ENCODE data around the gene LIN7B.

LIN7B gene

DNA sequence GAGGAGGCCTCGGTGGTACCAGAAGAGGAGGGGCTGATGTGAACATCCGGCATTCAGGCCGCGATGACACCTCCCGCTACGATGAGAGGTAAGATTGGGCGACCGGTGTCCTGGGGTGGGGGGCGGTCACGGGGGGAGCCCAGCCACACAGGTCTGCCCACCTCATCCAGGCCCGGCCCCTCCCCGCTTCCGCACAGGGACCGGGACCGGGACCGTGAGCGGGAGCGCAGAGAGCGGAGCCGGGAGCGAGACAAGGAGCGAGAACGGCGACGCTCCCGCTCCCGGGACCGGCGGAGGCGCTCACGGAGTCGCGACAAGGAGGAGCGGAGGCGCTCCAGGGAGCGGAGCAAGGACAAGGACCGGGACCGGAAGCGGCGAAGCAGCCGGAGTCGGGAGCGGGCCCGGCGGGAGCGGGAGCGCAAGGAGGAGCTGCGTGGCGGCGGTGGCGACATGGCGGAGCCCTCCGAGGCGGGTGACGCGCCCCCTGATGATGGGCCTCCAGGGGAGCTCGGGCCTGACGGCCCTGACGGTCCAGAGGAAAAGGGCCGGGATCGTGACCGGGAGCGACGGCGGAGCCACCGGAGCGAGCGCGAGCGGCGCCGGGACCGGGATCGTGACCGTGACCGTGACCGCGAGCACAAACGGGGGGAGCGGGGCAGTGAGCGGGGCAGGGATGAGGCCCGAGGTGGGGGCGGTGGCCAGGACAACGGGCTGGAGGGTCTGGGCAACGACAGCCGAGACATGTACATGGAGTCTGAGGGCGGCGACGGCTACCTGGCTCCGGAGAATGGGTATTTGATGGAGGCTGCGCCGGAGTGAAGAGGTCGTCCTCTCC lies 6.3 kb upstream of the LIN7B start:
- Histone ChIP-seq H3K9me3 (no peaks in the 10 kb centered on the region), H3K27ac (no peak overlapping the region), H3K36me3 (peaks cover 42 to 67% (median 57%) of the 10 kb centered on the region in 3 donors), H3K27me3 (no peaks in the 10 kb centered on the region), H3K4me1 (peaks cover 0 to 20% (median 10%) of the 10 kb centered on the region in 4 donors), H3K4me3 (no peak overlapping the region)
- no peak for DNase-seq
- intact Hi-C loops (cut with DNase I; ENCODE audit: low total_unique reads): loop anchor here (5.0 kb wide), 1 partner anchor 34 kb away; no protein-coding TSS in a partner anchor
- TF ChIP-seq, protein P1, sequence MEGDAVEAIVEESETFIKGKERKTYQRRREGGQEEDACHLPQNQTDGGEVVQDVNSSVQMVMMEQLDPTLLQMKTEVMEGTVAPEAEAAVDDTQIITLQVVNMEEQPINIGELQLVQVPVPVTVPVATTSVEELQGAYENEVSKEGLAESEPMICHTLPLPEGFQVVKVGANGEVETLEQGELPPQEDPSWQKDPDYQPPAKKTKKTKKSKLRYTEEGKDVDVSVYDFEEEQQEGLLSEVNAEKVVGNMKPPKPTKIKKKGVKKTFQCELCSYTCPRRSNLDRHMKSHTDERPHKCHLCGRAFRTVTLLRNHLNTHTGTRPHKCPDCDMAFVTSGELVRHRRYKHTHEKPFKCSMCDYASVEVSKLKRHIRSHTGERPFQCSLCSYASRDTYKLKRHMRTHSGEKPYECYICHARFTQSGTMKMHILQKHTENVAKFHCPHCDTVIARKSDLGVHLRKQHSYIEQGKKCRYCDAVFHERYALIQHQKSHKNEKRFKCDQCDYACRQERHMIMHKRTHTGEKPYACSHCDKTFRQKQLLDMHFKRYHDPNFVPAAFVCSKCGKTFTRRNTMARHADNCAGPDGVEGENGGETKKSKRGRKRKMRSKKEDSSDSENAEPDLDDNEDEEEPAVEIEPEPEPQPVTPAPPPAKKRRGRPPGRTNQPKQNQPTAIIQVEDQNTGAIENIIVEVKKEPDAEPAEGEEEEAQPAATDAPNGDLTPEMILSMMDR (IDR thresholded peaks at IDR 0.05): no peak

GRCh38 chr19:49109051-49109450 lies 5.1 kb upstream of the LIN7B start:
- Histone ChIP-seq H3K36me3 (peaks cover 33 to 55% (median 45%) of the 10 kb centered on the region in 3 donors), H3K27ac (no peak overlapping the region)
- intact Hi-C loops (cut with DNase I; ENCODE audit: low total_unique reads): loop anchor here (5.0 kb wide), 1 partner anchor 33 kb away; no protein-coding TSS in a partner anchor

DNA sequence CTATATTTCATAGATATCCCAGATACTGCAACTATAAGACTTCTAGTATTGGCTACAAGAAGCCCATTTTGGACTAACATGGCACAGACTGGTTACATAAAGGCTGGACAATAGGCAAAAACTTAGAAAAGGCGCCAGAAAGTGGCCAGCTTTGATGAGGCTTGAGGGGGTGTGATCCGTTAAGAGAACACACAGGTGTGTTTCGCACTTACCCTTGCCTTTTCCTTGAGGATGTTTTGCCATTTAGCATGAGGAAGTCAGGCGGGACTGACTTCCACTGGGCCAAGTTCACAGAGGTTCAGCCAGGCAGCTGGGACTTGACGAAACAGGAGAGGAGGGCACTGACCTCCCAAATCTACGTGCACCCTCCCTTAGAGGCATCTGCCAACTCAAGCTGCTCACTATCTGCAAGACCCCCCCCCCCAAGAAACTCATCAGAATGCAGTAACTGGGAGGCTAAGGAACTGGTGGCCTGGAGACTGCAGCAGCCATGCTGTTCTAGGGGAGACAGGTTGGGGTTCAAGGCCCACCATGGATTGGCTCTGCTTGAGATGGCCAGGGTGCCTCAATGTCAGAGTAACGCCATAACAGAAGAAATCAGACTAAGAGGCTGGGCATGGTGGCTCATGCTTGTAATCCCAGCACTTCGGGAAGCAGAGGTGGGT lies 4.5 kb upstream of the LIN7B start:
- intact Hi-C loops (cut with DNase I; ENCODE audit: low total_unique reads): loop anchor here (5.0 kb wide), 1 partner anchor 33 kb away; no protein-coding TSS in a partner anchor
- TF ChIP-seq, protein P1 (IDR thresholded peaks at IDR 0.05): no peak
- DNase-seq: no peak
- Histone ChIP-seq H3K9me3 (no peaks in the 10 kb centered on the region), H3K36me3 (peaks cover 27 to 48% (median 38%) of the 10 kb centered on the region in 3 donors), H3K4me3 (no peak overlapping the region), H3K4me1 (peaks cover 0 to 26% (median 15%) of the 10 kb centered on the region in 4 donors), H3K27me3 (no peaks in the 10 kb centered on the region), H3K27ac (peak overlapping the region in 1 of 2 donors; percentile 65)

More at GRCh38 chr19:49109051-49109450, 5.1 kb upstream of the LIN7B start:
- H3K27me3 ChIP-seq: no peaks in the 10 kb centered on the region
- no peak overlapping the region for H3K4me3 ChIP-seq
- no peak for DNase-seq
- H3K4me1 ChIP-seq: peaks cover 0 to 26% (median 14%) of the 10 kb centered on the region in 4 donors
- TF ChIP-seq, protein P1 (IDR thresholded peaks at IDR 0.05): no peak
- H3K9me3 ChIP-seq: no peaks in the 10 kb centered on the region

DNA sequence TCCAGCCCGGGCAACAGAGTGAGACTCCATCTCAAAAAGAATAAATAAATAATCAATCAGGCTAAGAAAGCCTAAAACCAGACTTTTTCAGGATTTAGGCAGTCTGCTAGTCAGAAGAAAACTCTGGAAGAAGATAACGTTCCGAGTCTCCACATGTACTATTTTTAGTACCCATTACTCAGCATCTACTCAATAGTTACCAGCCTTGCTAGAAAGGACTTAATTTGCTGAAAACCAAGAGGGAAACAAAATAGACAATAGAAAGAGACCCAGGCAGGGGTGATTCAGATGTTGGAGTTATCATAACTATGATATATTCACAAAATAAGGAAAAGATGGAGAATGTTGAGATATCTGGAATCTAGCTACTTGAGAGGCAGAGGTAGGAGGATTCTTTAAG lies 3.6 kb upstream of the LIN7B start:
- no peak overlapping the region for H3K4me3 ChIP-seq
- peak overlapping the region in 1 of 2 donors; percentile 65 for H3K27ac ChIP-seq
- H3K27me3 ChIP-seq: no peaks in the 10 kb centered on the region
- peaks cover 18 to 40% (median 30%) of the 10 kb centered on the region in 3 donors for H3K36me3 ChIP-seq
- TF ChIP-seq, protein P1 (IDR thresholded peaks at IDR 0.05): no peak
- no peaks in the 10 kb centered on the region for H3K9me3 ChIP-seq
- H3K4me1 ChIP-seq: peaks cover 0 to 31% (median 19%) of the 10 kb centered on the region in 4 donors
- intact Hi-C loops (cut with DNase I; ENCODE audit: low total_unique reads): no loop called here
- DNase-seq: no peak

- intact Hi-C loops (cut with DNase I; ENCODE audit: low total_unique reads): no loop called here
- H3K27me3 ChIP-seq: no peaks in the 10 kb centered on the region
- no peak overlapping the region for H3K27ac ChIP-seq
- TF ChIP-seq, protein P1 (IDR thresholded peaks at IDR 0.05): no peak
- no peak for DNase-seq
- H3K9me3 ChIP-seq: no peaks in the 10 kb centered on the region
- peaks cover 16 to 31% (median 25%) of the 10 kb centered on the region in 3 donors for H3K36me3 ChIP-seq
- peaks cover 0 to 31% (median 19%) of the 10 kb centered on the region in 4 donors for H3K4me1 ChIP-seq
- no peak overlapping the region for H3K4me3 ChIP-seq
These were observed 2.8 kb upstream of the LIN7B start for GRCh38 chr19:49111218-49111998.
